Right forelimb (tissue), 1 donor: ENCODE data around the gene SCARF1.
"Not testable (repeated sequence)": the region's sequence is repeated elsewhere in the genome, so short reads cannot be mapped to it uniquely, and the experiment has no call there.

Experiments used
- DNase-seq: peaks from one replicate; pipeline ENCODE4 v3.0.0-alpha.2; 2018

Gene SCARF1

GRCh38 chr17:1645207-1646171 is at the start of gene SCARF1:
TSS of gene SCARF1 (minus strand) at chr17:1645732. CDS start at chr17:1645697, 35 bp downstream.
- peak; percentile 67 for DNase-seq

- DNase-seq: no peak
These were observed 47.8 kb upstream of the SCARF1 start for GRCh38 chr17:1693339-1693738.

GRCh38 chr17:1690544-1691221 is 45.2 kb upstream of the SCARF1 start:
- no peak for DNase-seq

GRCh38 chr17:1688405-1688804 is 42.9 kb upstream of the SCARF1 start:
- DNase-seq: not testable (repeated sequence)

- no peak for DNase-seq
These were observed 40.6 kb upstream of the SCARF1 start for GRCh38 chr17:1686086-1686485.

- peak; percentile 99 for DNase-seq
These were observed 39.1 kb upstream of the SCARF1 start, which contains the start of gene PRPF8 for GRCh38 chr17:1684378-1685189. TSS of gene PRPF8 (minus strand) at chr17:1684867. CDS start at chr17:1684571, 296 bp downstream.

- DNase-seq: no peak
These were observed 37.9 kb upstream of the SCARF1 start for GRCh38 chr17:1683459-1683858.

GRCh38 chr17:1676401-1676800 is 30.9 kb upstream of the SCARF1 start:
- no peak for DNase-seq

- DNase-seq: no peak
These were observed 27.7 kb upstream of the SCARF1 start for GRCh38 chr17:1673041-1673785.

GRCh38 chr17:1663934-1664333 is 18.4 kb upstream of the SCARF1 start:
- DNase-seq: not testable (repeated sequence)

GRCh38 chr17:1661045-1661444 is 15.5 kb upstream of the SCARF1 start:
- no peak for DNase-seq

GRCh38 chr17:1658100-1658499 is 12.6 kb upstream of the SCARF1 start:
- no peak for DNase-seq

GRCh38 chr17:1653735-1654134 is 8.2 kb upstream of the SCARF1 start:
- no peak for DNase-seq

- not testable (repeated sequence) for DNase-seq
These were observed 7.3 kb upstream of the SCARF1 start for GRCh38 chr17:1652794-1653193.

GRCh38 chr17:1651559-1651844 is 6.0 kb upstream of the SCARF1 start:
- DNase-seq: no peak

GRCh38 chr17:1650731-1651558 is 5.4 kb upstream of the SCARF1 start:
- DNase-seq: no peak

GRCh38 chr17:1649844-1650501 is 4.4 kb upstream of the SCARF1 start, which contains the start of gene RILP:
TSS of gene RILP (minus strand) at chr17:1649866. CDS start at chr17:1649804, 62 bp downstream.
- DNase-seq: peak; percentile 59

- DNase-seq: peak; percentile 94
These were observed 3.7 kb upstream of the SCARF1 start for GRCh38 chr17:1648963-1649843.

GRCh38 chr17:1648173-1648962 is 2.8 kb upstream of the SCARF1 start:
- no peak for DNase-seq
